Measurements from ENCODE around the gene TLE3. TPM values are rescaled to one million over a fixed set of nuclear protein-coding genes. Genes with fewer than 3 reads are reported as not detected.

TLE3 gene
- polyA plus RNA-seq, 2 of the 4 experiments (the other 2 are of a cell fraction): 4.6 to 5.3 TPM

GRCh38 chr15:70066004-70066403 lies 31.7 kb downstream of the TLE3 start:
- ChIA-PET POLR2A (no interaction called here), CTCF (interaction anchor here (1.3 kb wide), 1 partner anchor 588 kb away, joined by 3 read pairs; no protein-coding TSS in a partner anchor)
- Histone ChIP-seq H3K4me1 (peaks cover 8% of the 10 kb centered on the region; the same call in 1 of the 3 replicates), H3K4me2 (no peak overlapping the region), H3K9me3 (no peaks in the 10 kb centered on the region), H3K4me3 (no peak overlapping the region), H3K27ac (no peak overlapping the region)
- no peak for FAIRE-seq
- 85% methylated on average over 7 of the region's 12 CpGs for WGBS (ENCODE audit: missing lambda C conversion rate)
- no peak for ATAC-seq
- TF ChIP-seq KDM1A (IDR thresholded peaks at IDR 0.05; ENCODE audit: low read depth): no peak
- TF ChIP-seq MAFK (IDR thresholded peaks at IDR 0.05; ENCODE audit: partially characterized antibody): no peak
- TF ChIP-seq NFE2L2 (conservative IDR thresholded peaks at IDR 0.05; ENCODE audit: low read length): no peak
- no peak for TF ChIP-seq SMC3 (IDR thresholded peaks at IDR 0.05)
- no peak for TF ChIP-seq CBX2 (IDR thresholded peaks at IDR 0.05; ENCODE audit: borderline replicate concordance, low read depth)
- TF ChIP-seq RNF2 (IDR thresholded peaks at IDR 0.05; ENCODE audit: borderline replicate concordance, low read depth): no peak
- no peak for DNase-seq (ENCODE audit: low read depth in 1 of 2, low spot score in 1 of 2)

DNA sequence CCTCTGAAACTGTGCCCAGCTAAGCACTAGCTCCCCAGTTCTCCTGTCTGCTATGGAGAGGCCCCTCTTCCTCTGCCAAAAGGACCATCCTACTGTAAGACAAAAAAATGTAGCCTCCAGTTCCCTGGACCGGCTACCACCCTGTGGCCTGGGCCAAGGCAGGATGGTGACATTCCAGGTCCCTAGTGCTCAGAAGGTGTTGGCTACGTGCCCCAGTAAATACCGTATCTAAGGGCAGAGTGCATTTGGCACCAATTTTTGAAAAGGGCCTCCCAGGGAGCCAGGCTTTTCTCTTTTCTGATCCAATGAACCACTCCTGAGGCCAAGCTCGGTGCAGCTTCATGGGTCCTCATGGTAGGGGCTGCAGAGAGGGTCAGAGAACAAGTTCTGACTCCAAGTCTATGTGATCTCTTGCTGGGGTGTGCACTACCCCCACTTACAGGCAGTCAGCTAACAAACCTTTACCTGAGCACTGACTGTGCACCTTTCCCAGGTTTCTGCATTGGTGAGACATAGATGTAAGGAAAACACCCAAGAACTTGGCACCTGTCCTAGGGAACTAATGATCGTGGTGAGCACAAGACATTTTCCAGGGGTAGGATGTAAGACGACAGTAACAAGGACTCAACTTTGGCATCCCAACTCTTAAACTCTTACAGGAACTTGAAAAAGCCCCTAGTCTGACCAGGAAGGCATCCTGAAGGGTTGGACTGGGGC lies 32.6 kb downstream of the TLE3 start:
- CTCF ChIA-PET: interaction anchor here (0.6 to 1.4 kb wide), 5 partner anchors 20 to 587 kb away, joined by 3 read pairs; partner anchors contain the start of gene TLE3
- TF ChIP-seq RNF2 (IDR thresholded peaks at IDR 0.05; ENCODE audit: borderline replicate concordance, low read depth): no peak
- TF ChIP-seq RFX5 (IDR thresholded peaks at IDR 0.05): no peak
- no peak for TF ChIP-seq ZC3H11A (IDR thresholded peaks at IDR 0.05)
- TF ChIP-seq ZSCAN20 (CRISPR knock-in tag; IDR thresholded peaks at IDR 0.05): no peak
- ATAC-seq: no peak
- Histone ChIP-seq H3K4me1 (peaks cover 8% of the 10 kb centered on the region; the same call in 1 of the 3 replicates), H3K27ac (no peak overlapping the region), H3K4me2 (no peak overlapping the region), H3K4me3 (no peak overlapping the region), H3K9me3 (no peaks in the 10 kb centered on the region)
- no peak for FAIRE-seq
- POLR2A ChIA-PET: no interaction called here
- WGBS (ENCODE audit: missing lambda C conversion rate): 82% methylated on average over 6 of the region's 6 CpGs
- DNase-seq (ENCODE audit: low read depth in 1 of 2, low spot score in 1 of 2): no peak

DNA sequence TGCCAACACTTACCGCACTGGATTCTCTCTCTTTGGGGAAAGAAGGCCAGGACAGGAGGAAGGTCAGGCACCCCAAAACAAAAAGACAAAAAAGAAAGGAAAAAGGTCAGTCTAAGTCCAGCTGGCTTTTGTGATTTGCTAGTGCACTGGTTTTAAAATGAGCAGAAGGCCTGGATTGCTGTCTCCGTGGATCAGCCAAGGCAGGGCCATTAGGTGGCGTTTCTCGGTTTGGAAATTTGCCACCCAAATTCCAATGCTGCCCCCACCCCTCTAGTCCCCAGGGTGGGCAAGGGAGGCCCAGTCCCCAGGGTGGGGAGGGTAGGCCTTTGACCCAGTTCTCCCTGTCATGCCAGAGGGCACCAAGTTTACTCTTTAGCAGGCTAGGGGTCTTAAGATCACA lies 33.3 kb downstream of the TLE3 start:
- FAIRE-seq (no peak), DNase-seq (ENCODE audit: low read depth in 1 of 2, low spot score in 1 of 2) (no peak), ATAC-seq (no peak)
- H3K4me1 ChIP-seq: peaks cover 8% of the 10 kb centered on the region; the same call in 1 of the 3 replicates
- POLR2A ChIA-PET: no interaction called here
- H3K9me3 ChIP-seq: no peaks in the 10 kb centered on the region
- TF ChIP-seq CHD2 (IDR thresholded peaks at IDR 0.05; ENCODE audit: low read length, partially characterized antibody): no peak
- no peak for TF ChIP-seq JUN (IDR thresholded peaks at IDR 0.05)
- TF ChIP-seq RCOR1 (IDR thresholded peaks at IDR 0.05; ENCODE audit: low read depth, low read length): no peak
- no peak for TF ChIP-seq TFCP2L1 (CRISPR knock-in tag; IDR thresholded peaks at IDR 0.05)
- TF ChIP-seq HOXB13 (CRISPR knock-in tag; IDR thresholded peaks at IDR 0.05; ENCODE audit: low read depth): no peak
- no peak for TF ChIP-seq EP300 (IDR thresholded peaks at IDR 0.05)
- no peak for TF ChIP-seq E2F6 (IDR thresholded peaks at IDR 0.05; ENCODE audit: borderline replicate concordance, low read depth)
- CTCF ChIA-PET: interaction anchor here (0.6 to 1.5 kb wide), 5 partner anchors 20 to 452 kb away, joined by 3 to 5 read pairs (median 3); partner anchors contain the start of gene TLE3
- no peak overlapping the region for H3K4me3 ChIP-seq
- 85% methylated on average over 4 of the region's 4 CpGs for WGBS (ENCODE audit: missing lambda C conversion rate)
- no peak overlapping the region for H3K4me2 ChIP-seq
- H3K27ac ChIP-seq: no peak overlapping the region

DNA sequence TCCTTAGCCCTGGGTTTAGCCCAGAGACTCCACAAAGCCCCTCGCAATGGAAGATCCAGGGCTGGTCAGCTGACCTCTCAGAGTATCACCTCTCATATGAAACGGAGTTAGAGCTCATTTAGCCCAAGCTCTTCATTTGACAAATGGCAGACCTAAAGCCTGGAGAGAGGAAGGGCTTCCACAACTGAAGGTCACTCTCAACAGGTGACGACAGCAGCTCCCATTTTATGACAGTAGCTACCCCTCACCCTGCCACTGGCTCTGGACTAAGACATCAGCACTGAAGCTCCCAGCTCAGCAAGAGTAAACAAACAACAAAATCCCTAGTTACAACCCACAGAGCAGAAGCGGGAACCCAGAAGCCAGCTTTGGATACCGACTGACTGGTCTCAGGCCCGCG lies 33.7 kb downstream of the TLE3 start:
- no peak for FAIRE-seq
- no peak for ATAC-seq
- ChIA-PET POLR2A (no interaction called here), CTCF (interaction anchor here (1.4 to 1.5 kb wide), 4 partner anchors 10 to 424 kb away, joined by 3 to 5 read pairs (median 4); no protein-coding TSS in a partner anchor)
- H3K4me2 ChIP-seq: no peak overlapping the region
- no peak overlapping the region for H3K27ac ChIP-seq
- DNase-seq (ENCODE audit: low read depth in 1 of 2, low spot score in 1 of 2): no peak
- H3K4me3 ChIP-seq: no peak overlapping the region
- peaks cover 8% of the 10 kb centered on the region; the same call in 1 of the 3 replicates for H3K4me1 ChIP-seq
- no peaks in the 10 kb centered on the region for H3K9me3 ChIP-seq
- WGBS (ENCODE audit: missing lambda C conversion rate): 98% methylated on average over 7 of the region's 7 CpGs
- TF ChIP-seq NR3C1 (IDR thresholded peaks at IDR 0.05) (no peak), RARB (CRISPR knock-in tag; IDR thresholded peaks at IDR 0.05) (no peak), PHF8 (IDR thresholded peaks at IDR 0.05; ENCODE audit: borderline replicate concordance, low read depth) (no peak), E2F6 (IDR thresholded peaks at IDR 0.05; ENCODE audit: borderline replicate concordance, low read depth) (no peak), TFCP2L1 (CRISPR knock-in tag; IDR thresholded peaks at IDR 0.05) (no peak), MAFK (IDR thresholded peaks at IDR 0.05; ENCODE audit: partially characterized antibody) (no peak), EP300 (IDR thresholded peaks at IDR 0.05) (no peak), MAX (IDR thresholded peaks at IDR 0.05) (no peak), ZFP36 (IDR thresholded peaks at IDR 0.05; ENCODE audit: borderline replicate concordance, partially characterized antibody) (no peak), HOXB13 (CRISPR knock-in tag; IDR thresholded peaks at IDR 0.05; ENCODE audit: low read depth) (no peak), CTCF (IDR thresholded peaks at IDR 0.05) (no peak), POLR2A (IDR thresholded peaks at IDR 0.05; ENCODE audit: low read length) (no peak), EHMT2 (IDR thresholded peaks at IDR 0.05; ENCODE audit: low read depth) (no peak), ATOH8 (CRISPR knock-in tag; IDR thresholded peaks at IDR 0.05; ENCODE audit: low read depth) (no peak)
- TF ChIP-seq, protein P1, sequence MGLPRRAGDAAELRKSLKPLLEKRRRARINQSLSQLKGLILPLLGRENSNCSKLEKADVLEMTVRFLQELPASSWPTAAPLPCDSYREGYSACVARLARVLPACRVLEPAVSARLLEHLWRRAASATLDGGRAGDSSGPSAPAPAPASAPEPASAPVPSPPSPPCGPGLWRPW (IDR thresholded peaks at IDR 0.05): no peak

Data from A549 (cell line).